ENCODE results near the gene NFILZ.
A peak's percentile ranks its signal among the peaks of the same experiment; 100 is the strongest.

NFILZ gene

GRCh38 chr19:8601796-8602195, 28.6 kb upstream of the NFILZ start:
- peaks cover 86% of the 10 kb centered on the region for H3K36me3 Mint-ChIP-seq (ENCODE audit: low read depth)
- no peak overlapping the region for H3K27ac Mint-ChIP-seq
- peaks cover 7% of the 10 kb centered on the region for H3K9me3 Mint-ChIP-seq
- TF ChIP-seq CTCF (IDR thresholded peaks at IDR 0.05; ENCODE audit: unreplicated experiment in 3 of 3) = no peak
- H3K4me1 Mint-ChIP-seq = peaks cover 3% of the 10 kb centered on the region
- no peaks in the 10 kb centered on the region for H3K27me3 Mint-ChIP-seq (ENCODE audit: low read depth)
- no peak overlapping the region for H3K4me3 Mint-ChIP-seq

- Mint-ChIP-seq H3K4me3 (no peak overlapping the region), H3K4me1 (peaks cover 30% of the 10 kb centered on the region), H3K9me3 (peaks cover 7% of the 10 kb centered on the region), H3K36me3 (ENCODE audit: low read depth) (peaks cover 75% of the 10 kb centered on the region), H3K27ac (no peak overlapping the region), H3K27me3 (ENCODE audit: low read depth) (no peaks in the 10 kb centered on the region)
- TF ChIP-seq CTCF (IDR thresholded peaks at IDR 0.05; ENCODE audit: unreplicated experiment in 3 of 3) = no peak
These were observed 24.9 kb upstream of the NFILZ start for GRCh38 chr19:8605514-8605913.

GRCh38 chr19:8607386-8607785, 23.0 kb upstream of the NFILZ start:
- Mint-ChIP-seq H3K4me1 (peaks cover 34% of the 10 kb centered on the region), H3K27ac (peak overlapping the region; percentile 17 to 68 (median 21)), H3K9me3 (peaks cover 7% of the 10 kb centered on the region), H3K36me3 (ENCODE audit: low read depth) (peaks cover 56% of the 10 kb centered on the region), H3K4me3 (peak overlapping the region; percentile 47 to 75 (median 74)), H3K27me3 (ENCODE audit: low read depth) (no peaks in the 10 kb centered on the region)
- no peak for TF ChIP-seq CTCF (IDR thresholded peaks at IDR 0.05; ENCODE audit: unreplicated experiment in 3 of 3)

GRCh38 chr19:8608941-8609278, 21.5 kb upstream of the NFILZ start:
- Mint-ChIP-seq H3K4me3 (peak overlapping the region; percentile 95 to 98 (median 95)), H3K9me3 (peaks cover 7% of the 10 kb centered on the region), H3K27ac (peak overlapping the region; percentile 97 to 99 (median 98)), H3K36me3 (ENCODE audit: low read depth) (peaks cover 41% of the 10 kb centered on the region), H3K27me3 (ENCODE audit: low read depth) (no peaks in the 10 kb centered on the region), H3K4me1 (peaks cover 40% of the 10 kb centered on the region)
- no peak for TF ChIP-seq CTCF (IDR thresholded peaks at IDR 0.05; ENCODE audit: unreplicated experiment in 3 of 3)

- Mint-ChIP-seq H3K27me3 (ENCODE audit: low read depth) (no peaks in the 10 kb centered on the region), H3K27ac (peak overlapping the region; percentile 98 to 99 (median 98)), H3K9me3 (peaks cover 7% of the 10 kb centered on the region), H3K4me3 (peak overlapping the region; percentile 95 to 99 (median 99)), H3K4me1 (peaks cover 40% of the 10 kb centered on the region), H3K36me3 (ENCODE audit: low read depth) (peaks cover 40% of the 10 kb centered on the region)
- peak; percentile 22 to 35 (median 26) for TF ChIP-seq CTCF (IDR thresholded peaks at IDR 0.05; ENCODE audit: unreplicated experiment in 3 of 3)
These were observed 21.0 kb upstream of the NFILZ start for GRCh38 chr19:8609279-8610040.

Data from nephron (organoid).